Keratinocyte (primary cell): Measurements from ENCODE around the gene SYT15. TPM values are rescaled to one million over a fixed set of nuclear protein-coding genes. Genes with fewer than 3 reads are reported as not detected.
"Not testable (repeated sequence)": the region's sequence is repeated elsewhere in the genome, so short reads cannot be mapped to it uniquely, and the experiment has no call there.

ENCODE experiments used
- DNase-seq: peaks from one replicate; pipeline ENCODE4 v3.0.0-alpha.2; 2011; ENCODE audit warnings: low read depth, missing footprints, low spot score
- FAIRE-seq: peaks from 2 replicates; lab custom pipeline; 2011; peaks lifted over from hg19 to GRCh38; lab: Jason Lieb, UNC
- H2AFZ ChIP-seq: 2 replicates; pipeline ENCODE4 v1.6.0; 2012; ENCODE audit warnings: low read length, control low read depth, inconsistent platforms; ENCODE audit not compliant: control insufficient read depth
- H3K27ac ChIP-seq: 2 replicates; pipeline ENCODE4 v1.5.1; 2011; ENCODE audit warnings: low read length; ENCODE audit not compliant: control insufficient read depth, insufficient read depth
- H3K27me3 ChIP-seq: 3 replicates; pipeline ENCODE4 v1.6.0; 2011; ENCODE audit warnings: low read length; ENCODE audit not compliant: control insufficient read depth, insufficient read depth; ENCODE audit errors: extremely low read depth
- H3K36me3 ChIP-seq, 2 experiments: 2 replicates in 1 of 2; 3 replicates in 1 of 2; pipeline ENCODE4 v1.5.1; 2011; ENCODE audit warnings: low read length in 2 of 2, mild to moderate bottlenecking in 1 of 2; ENCODE audit not compliant: control insufficient read depth in 2 of 2, insufficient read depth in 2 of 2; ENCODE audit errors: extremely low read depth in 1 of 2
- H3K4me1 ChIP-seq: 3 replicates; pipeline ENCODE4 v1.5.1; 2011; ENCODE audit warnings: low read length; ENCODE audit not compliant: control insufficient read depth, insufficient read depth; ENCODE audit errors: extremely low read depth
- H3K4me2 ChIP-seq: 3 replicates; pipeline ENCODE4 v1.6.0; 2011; ENCODE audit warnings: low read depth, low read length; ENCODE audit not compliant: control insufficient read depth, insufficient read depth; ENCODE audit errors: extremely low read depth
- H3K4me3 ChIP-seq, 3 experiments: fragments of 200-600 bp in 1 of 3; sonication (generic) in 1 of 3; 2 replicates in 2 of 3; 3 replicates in 1 of 3; pipeline ENCODE4 v1.5.1; 2011 to 2016; ENCODE audit warnings: low read length in 3 of 3, mild to moderate bottlenecking in 3 of 3, control low read depth in 2 of 3, inconsistent platforms in 1 of 3, low read depth in 1 of 3, mixed read lengths in 1 of 3, mixed run types in 1 of 3, moderate library complexity in 1 of 3; ENCODE audit not compliant: control insufficient read depth in 2 of 3, insufficient read depth in 2 of 3; ENCODE audit errors: extremely low read depth in 1 of 3
- H3K79me2 ChIP-seq: 2 replicates; pipeline ENCODE4 v1.6.0; 2012; ENCODE audit warnings: low read length; ENCODE audit not compliant: control insufficient read depth, insufficient read depth
- H3K9ac ChIP-seq: 3 replicates; pipeline ENCODE4 v1.6.0; 2011; ENCODE audit warnings: low read length; ENCODE audit not compliant: control insufficient read depth, insufficient read depth; ENCODE audit errors: extremely low read depth
- H3K9me1 ChIP-seq: 3 replicates; pipeline ENCODE4 v1.6.0; 2011; ENCODE audit warnings: low read length; ENCODE audit not compliant: control insufficient read depth, insufficient read depth; ENCODE audit errors: extremely low read depth
- H3K9me3 ChIP-seq: 2 replicates; pipeline ENCODE4 v1.5.1; 2012; ENCODE audit warnings: low read depth, low read length; ENCODE audit not compliant: control insufficient read depth
- H4K20me1 ChIP-seq: 3 replicates; pipeline ENCODE4 v1.6.0; 2011; ENCODE audit warnings: low read length; ENCODE audit not compliant: control insufficient read depth, insufficient read depth; ENCODE audit errors: extremely low read depth
- EZH2 ChIP-seq: IDR thresholded peaks from one replicate; pipeline ENCODE4 v1.6.1; 2012; ENCODE audit warnings: inconsistent platforms, mild to moderate bottlenecking, low read length, moderate library complexity
- dilution Hi-C: fragments of 300-500 bp; cut with MboI; formaldehyde crosslinking; loops from one replicate; pipeline ENCODE4 v1.7.0; 2020; ENCODE audit warnings: low sequenced_read_pairs; ENCODE audit not compliant: extremely low pct_ligation_motif_present
- polyA minus RNA-seq, 3 experiments: library from RNA; depleted of rRNA, polyadenylated mRNA; stranded (reverse); fragments of >200 nt; gene quantifications; 1 replicate in 1 of 3; 2 replicates in 1 of 3; 3 replicates in 1 of 3; pipeline ENCODE4 v1.2.3, GENCODE V29; 2011
- polyA plus RNA-seq, 5 experiments: library from polyadenylated mRNA; depleted of rRNA in 3 of 5; stranded (reverse) in 3 of 5; stranded (forward) in 1 of 5; unstranded in 1 of 5; fragments of >200 nt; gene quantifications; 1 replicate in 1 of 5; 2 replicates in 3 of 5; 3 replicates in 1 of 5; pipeline versions ENCODE4 v1.2.1 to v1.2.3, GENCODE V29; 2011 to 2012; ENCODE audit warnings: missing spikeins in 2 of 5, low read depth in 1 of 5, low replicate concordance in 1 of 5
- TF ChIP-seq, protein P1 (sequence below), 3 experiments: IDR thresholded peaks in 1 of 3; conservative IDR thresholded peaks in 1 of 3; optimal IDR thresholded peaks in 1 of 3; 2 replicates in 2 of 3; 3 replicates in 1 of 3; pipeline versions ENCODE3 to v1.5.1; 2011; ENCODE audit warnings: low read length in 3 of 3, mild to moderate bottlenecking in 3 of 3, moderate library complexity in 2 of 3, control low read depth in 1 of 3, inconsistent platforms in 1 of 3; ENCODE audit not compliant: insufficient read depth in 2 of 3; ENCODE audit errors: extremely low read depth in 1 of 3

The SYT15 gene
- 0.07 to 0.16 TPM (median 0.13 TPM) in 3 replicates for polyA plus RNA-seq
- polyA plus RNA-seq (2011; ENCODE audit: low read depth), result 0.16 TPM
- 0.01 and 0.06 TPM in 2 replicates for polyA plus RNA-seq (2011; cell fraction: cytosol; rRNA removed)
- 0.14 and 0.35 TPM in 2 replicates for polyA plus RNA-seq (2011; cell fraction: nucleus; rRNA removed)
- polyA plus RNA-seq (2012; ENCODE audit: low replicate concordance), result 0.08 and 0.38 TPM in 2 replicates
- polyA minus RNA-seq, result 0.13 to 0.16 TPM in 2 of 3 replicates, not detected in the other
- not detected for polyA minus RNA-seq (2011; cell fraction: cytosol; rRNA and poly(A)+ RNA removed)
- 0.23 and 0.32 TPM in 2 replicates for polyA minus RNA-seq (2011; cell fraction: nucleus; rRNA and poly(A)+ RNA removed)

DNA sequence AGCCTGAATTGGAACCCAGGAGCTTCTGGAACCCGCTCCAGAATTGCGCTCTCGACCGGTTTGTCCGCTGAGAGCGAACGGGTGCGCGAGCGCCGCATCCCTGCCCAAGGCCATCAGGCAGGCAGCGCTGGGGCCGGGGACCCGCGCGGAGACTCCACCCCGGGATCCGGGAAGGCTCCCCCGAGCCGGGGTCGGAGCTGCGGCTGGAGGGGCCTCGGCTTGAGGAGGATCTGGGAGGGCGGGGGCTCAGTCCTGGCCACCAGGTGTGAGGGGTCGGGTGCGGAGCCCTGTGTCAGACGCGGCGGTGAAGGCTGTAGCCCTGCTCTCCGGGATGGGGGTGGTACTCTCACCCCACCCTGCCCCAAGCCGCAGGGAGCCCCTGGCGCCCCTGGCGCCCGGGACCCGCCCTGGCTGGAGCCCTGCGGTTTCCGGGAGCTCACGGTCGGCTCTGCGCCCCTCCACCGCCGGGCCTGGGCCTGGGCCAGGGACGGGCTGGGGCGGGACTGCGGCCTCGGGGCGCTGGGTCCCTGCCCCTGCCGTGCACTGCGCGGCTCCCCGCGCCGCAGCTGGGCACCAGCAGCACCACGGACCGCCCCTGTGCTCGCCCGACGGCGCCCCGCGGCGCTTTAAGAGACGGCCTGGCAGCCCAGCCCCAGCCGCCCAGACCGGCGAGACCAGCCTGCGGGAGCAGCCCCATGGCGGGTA, at the start of gene SYT15:
Gene SYT15 (plus strand): TSS at position 655 of the 705 bp plus-strand sequence. CDS start 41 bp downstream, at position 696.
- dilution Hi-C loops, H2AFZ ChIP-seq, H3K4me3 ChIP-seq: not testable (repeated sequence)

DNA sequence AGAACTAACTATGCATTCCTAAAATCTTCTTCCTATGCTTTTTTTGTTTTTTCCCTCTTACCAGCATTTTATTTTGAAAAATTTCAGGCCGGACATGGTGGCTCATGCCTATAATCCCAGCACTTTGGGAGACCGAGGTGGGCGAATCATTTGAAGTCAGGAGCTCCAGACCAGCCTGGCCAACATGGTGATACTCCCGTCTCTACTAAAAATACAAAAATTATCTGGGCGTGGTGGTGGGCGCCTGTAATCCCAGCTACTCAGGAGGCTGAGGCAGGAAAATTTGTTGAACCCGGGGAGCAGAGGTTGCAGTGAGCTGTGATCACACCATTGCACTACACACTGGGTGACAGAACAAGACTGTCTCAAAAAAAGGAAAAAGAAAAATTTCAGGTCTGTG, 49.2 kb upstream of the SYT15 start:
- H3K27me3 ChIP-seq, H3K27ac ChIP-seq, H3K36me3 ChIP-seq, H3K9ac ChIP-seq, dilution Hi-C loops, H3K4me3 ChIP-seq, FAIRE-seq, H3K4me2 ChIP-seq, H3K79me2 ChIP-seq, H2AFZ ChIP-seq, H4K20me1 ChIP-seq, H3K9me1 ChIP-seq, H3K9me3 ChIP-seq, DNase-seq: not testable (repeated sequence)
- H3K4me1 ChIP-seq, result peaks cover 19% of the 10 kb centered on the region

More for the DNA sequence above, at the start of gene SYT15:
- DNase-seq, H4K20me1 ChIP-seq, H3K9ac ChIP-seq, H3K36me3 ChIP-seq, H3K9me1 ChIP-seq, H3K27me3 ChIP-seq, H3K27ac ChIP-seq, H3K79me2 ChIP-seq, H3K9me3 ChIP-seq, H3K4me1 ChIP-seq, H3K4me2 ChIP-seq, FAIRE-seq: not testable (repeated sequence)

DNA sequence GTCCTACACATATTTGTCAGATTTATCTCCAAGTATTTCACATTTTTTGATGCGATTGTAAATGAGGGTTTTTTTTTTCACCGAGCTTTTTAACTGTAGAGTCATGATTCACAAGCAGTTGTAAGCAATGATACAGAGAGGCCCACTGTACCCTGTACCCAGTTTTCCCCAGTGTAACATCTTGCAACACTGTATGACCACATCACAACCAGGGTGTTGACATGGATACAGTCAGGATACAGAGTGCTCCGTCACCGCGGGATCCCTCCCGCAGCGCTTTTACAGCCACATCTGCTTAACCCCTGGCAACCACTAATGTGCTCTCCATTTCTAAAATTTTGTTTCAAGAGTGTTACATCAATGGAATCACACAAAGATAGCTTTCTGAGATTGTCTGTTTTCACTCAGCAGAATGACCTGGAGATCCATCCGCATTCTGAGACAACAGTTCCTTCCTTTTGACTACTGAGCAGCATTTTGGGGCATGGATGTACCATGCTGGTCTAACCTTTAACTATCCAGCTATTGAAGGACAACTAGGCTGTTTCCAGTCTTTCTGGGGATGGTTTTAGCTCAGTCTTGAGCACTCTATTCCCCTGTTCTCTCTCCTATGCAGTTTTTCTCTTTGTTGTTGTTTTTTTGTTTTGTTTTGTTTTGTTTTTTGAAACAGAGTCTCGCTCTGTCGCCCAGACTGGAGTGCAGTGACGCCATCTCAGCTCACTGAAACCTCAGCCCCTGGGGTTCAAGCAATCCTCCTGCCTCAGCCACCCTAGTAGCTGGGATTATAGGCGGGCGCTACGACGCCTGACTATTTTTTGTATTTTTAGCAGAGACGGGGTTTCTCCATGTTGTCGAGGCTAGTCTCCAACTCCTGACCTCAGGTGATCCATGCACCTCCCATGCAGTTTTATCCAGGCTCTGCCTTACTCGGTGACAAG, 48.4 kb upstream of the SYT15 start:
- TF ChIP-seq, protein P1, sequence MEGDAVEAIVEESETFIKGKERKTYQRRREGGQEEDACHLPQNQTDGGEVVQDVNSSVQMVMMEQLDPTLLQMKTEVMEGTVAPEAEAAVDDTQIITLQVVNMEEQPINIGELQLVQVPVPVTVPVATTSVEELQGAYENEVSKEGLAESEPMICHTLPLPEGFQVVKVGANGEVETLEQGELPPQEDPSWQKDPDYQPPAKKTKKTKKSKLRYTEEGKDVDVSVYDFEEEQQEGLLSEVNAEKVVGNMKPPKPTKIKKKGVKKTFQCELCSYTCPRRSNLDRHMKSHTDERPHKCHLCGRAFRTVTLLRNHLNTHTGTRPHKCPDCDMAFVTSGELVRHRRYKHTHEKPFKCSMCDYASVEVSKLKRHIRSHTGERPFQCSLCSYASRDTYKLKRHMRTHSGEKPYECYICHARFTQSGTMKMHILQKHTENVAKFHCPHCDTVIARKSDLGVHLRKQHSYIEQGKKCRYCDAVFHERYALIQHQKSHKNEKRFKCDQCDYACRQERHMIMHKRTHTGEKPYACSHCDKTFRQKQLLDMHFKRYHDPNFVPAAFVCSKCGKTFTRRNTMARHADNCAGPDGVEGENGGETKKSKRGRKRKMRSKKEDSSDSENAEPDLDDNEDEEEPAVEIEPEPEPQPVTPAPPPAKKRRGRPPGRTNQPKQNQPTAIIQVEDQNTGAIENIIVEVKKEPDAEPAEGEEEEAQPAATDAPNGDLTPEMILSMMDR (optimal IDR thresholded peaks at IDR 0.05 in 1 of 3, IDR thresholded peaks at IDR 0.05 in 1 of 3, conservative IDR thresholded peaks at IDR 0.05 in 1 of 3; ENCODE audit: extremely low read depth in 1 of 3, insufficient read depth in 2 of 3, low read length in 3 of 3), result no peak
- no peak for TF ChIP-seq EZH2
- Histone ChIP-seq H3K36me3 (no peaks in the 10 kb centered on the region), H3K9me3 (no peaks in the 10 kb centered on the region), H3K27ac (no peak overlapping the region), H3K4me3 (no peak overlapping the region), H3K9ac (no peak overlapping the region), H3K4me2 (no peak overlapping the region), H3K4me1 (peaks cover 11% of the 10 kb centered on the region), H2AFZ (no peak overlapping the region), H3K9me1 (no peaks in the 10 kb centered on the region), H3K27me3 (peaks cover 8% of the 10 kb centered on the region), H3K79me2 (no peaks in the 10 kb centered on the region), H4K20me1 (no peaks in the 10 kb centered on the region)
- FAIRE-seq (no peak), DNase-seq (no peak)
- dilution Hi-C loops, result no loop called here

DNA sequence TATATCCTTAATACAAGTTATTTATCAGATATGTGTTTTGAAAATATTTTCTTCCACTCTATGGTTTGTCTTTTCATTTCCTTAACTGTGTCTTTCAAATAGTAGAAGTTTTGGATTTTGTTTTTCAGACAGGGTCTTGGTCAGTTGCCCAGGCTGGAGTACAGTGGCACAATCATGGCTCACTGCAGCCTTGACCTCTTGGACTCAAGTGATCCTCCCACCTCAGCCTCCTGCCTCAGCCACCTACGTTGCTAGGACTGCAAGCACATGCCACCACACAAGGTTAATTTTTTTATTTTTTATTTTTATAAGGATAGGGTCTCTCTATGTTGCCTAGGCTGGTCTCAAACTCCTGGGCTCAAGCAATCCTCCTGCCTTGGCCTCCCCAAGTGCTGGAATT, 46.7 kb upstream of the SYT15 start:
- H3K27me3 ChIP-seq, result peaks cover 25% of the 10 kb centered on the region
- DNase-seq, H3K4me3 ChIP-seq, H3K27ac ChIP-seq, H3K9ac ChIP-seq, dilution Hi-C loops, H3K79me2 ChIP-seq, H2AFZ ChIP-seq, FAIRE-seq, H3K4me2 ChIP-seq, H3K4me1 ChIP-seq, H3K9me3 ChIP-seq, H4K20me1 ChIP-seq, H3K36me3 ChIP-seq, H3K9me1 ChIP-seq: not testable (repeated sequence)
